Endothelial cell of coronary artery (primary cell): ENCODE measurements around the gene ZNF740. TPM values are rescaled to one million over a fixed set of nuclear protein-coding genes. Genes with fewer than 3 reads are reported as not detected.

ENCODE experiments used
- total RNA-seq: library from RNA; depleted of rRNA; stranded (reverse); fragments of >200 nt; gene quantifications from 2 replicates; pipeline ENCODE4 v1.2.3, GENCODE V29; 2014

Gene ZNF740, protein sequence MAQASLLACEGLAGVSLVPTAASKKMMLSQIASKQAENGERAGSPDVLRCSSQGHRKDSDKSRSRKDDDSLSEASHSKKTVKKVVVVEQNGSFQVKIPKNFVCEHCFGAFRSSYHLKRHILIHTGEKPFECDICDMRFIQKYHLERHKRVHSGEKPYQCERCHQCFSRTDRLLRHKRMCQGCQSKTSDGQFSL
- 13.7 and 14.9 TPM in 2 replicates for total RNA-seq

DNA sequence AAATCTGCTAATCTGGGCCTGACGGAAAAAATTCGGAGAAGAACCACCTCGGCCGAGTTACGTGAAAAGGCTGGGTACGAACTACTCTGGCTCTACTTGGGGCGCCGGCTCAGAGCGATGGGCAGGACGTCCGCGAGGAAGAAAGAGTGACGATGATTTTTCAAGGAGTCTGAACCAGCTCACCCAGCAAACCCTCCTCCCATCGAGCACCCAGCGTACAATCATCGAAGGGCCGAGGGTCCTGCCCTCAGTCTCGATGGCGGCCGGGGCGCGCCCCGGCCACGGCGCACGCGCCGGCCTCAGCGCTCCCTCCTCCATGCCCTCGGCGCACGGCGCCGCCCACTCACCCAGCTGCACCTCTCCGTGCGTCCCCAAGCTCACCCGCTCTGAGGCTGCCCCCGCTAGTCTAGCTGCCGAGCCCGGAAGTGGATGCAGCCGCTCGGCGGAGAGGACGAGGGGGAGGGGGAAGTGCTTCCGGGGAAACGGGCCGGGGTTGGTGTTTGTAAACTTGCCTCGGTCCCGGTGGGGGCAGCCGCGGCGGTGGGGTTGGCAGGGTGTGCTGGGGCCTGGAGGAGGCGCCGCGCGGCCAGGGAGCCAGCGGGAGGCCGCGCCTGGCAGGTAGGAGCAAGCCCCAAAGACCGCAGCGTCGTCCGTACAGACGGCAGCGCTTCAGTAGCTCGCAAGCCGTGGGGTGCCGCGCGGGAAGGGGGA, at the start of gene ZNF740, which contains the start of gene CSAD:
ZNF740 (plus strand) TSS at position 503 of the 711 bp plus-strand sequence. CDS start 1,262 bp downstream, outside the sequence.
CSAD (minus strand) TSS at position 706 of the 711 bp plus-strand sequence. CDS start 7,455 bp downstream, outside the sequence.

DNA sequence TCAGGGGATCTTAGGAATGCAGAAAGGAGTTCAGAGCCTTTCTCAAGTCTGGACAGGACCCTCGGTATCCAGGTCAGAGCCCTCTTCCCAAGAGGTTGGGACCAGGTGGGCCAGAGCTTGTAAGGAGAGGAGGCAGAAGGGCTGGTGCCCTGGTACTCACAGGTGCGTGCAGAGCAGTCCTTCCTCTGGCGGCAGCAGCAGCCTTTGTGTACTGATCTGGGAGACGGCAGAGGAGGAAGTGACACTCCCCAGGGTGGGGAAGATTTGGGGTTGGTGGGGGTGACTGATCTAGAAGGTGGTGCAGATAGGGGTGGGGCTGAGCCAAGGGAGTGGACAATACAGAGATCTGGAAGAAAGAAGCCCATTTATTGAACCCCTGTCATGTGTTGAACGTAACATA, 26.5 kb downstream of the ZNF740 start, which contains the start of gene ITGB7:
ITGB7 (minus strand) TSS at position 210 of the 400 bp plus-strand sequence. CDS start 6,808 bp downstream, outside the sequence.

DNA sequence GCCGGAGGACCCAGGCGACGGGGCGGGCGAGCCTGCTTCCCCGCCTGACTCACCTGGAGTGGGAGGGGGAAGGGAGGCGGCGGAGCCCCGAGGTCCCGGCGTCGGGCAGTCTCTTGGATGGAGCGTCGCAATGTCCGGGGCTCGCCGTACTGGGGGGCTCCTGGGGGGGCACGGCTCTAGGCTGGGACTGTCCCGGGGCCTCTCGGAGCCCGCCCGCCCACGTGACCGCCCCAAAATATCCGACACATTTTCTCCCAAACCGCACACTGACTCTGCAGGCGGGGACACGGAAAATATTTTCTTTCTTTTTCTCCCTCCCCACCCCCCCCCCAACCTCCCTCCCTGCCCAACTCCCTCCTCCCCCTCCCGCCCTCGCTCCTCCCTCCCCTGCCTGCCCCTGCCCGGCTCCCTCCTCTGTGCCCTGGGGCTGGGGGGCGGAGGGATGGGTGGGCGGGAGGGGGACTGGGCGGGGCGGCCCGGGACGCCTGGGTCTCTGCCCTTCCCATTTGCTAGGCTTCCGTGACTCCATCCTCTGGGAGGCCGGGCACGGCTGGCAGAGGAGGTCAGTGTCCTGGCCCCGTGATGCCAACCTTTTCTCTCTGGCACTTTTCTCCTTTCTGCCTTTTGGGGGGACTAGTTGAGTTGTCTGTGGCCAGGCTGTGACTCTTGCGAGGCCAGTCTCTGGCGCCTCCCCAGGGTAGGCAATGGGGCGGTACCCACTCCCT, 51.6 kb downstream of the ZNF740 start, which contains the start of gene RARG:
RARG (minus strand) TSS at position 289 of the 725 bp plus-strand sequence. CDS start 4,664 bp downstream, outside the sequence.

Other genes with a start within 250 kb of the ZNF740 start
- 278 and 369 TPM in 2 replicates for gene KRT18, start 231.6 kb upstream of the ZNF740 start, total RNA-seq
- gene EIF4B, start 174.3 kb upstream of the ZNF740 start, total RNA-seq = 1,037 and 1,365 TPM in 2 replicates
- 19.8 and 33.7 TPM in 2 replicates for gene TNS2, start 130.7 kb upstream of the ZNF740 start, total RNA-seq
- gene SPRYD3, start 101.3 kb upstream of the ZNF740 start, total RNA-seq = 16.6 and 23.3 TPM in 2 replicates
- gene IGFBP6, start 83.1 kb upstream of the ZNF740 start, total RNA-seq = 16.0 and 109 TPM in 2 replicates
- not detected in 2 replicates for gene SOAT2, start 77.2 kb upstream of the ZNF740 start, total RNA-seq
- 3.4 and 5.2 TPM in 2 replicates for gene CSAD, start 203 bp downstream of the ZNF740 start, total RNA-seq
- 0.18 and 0.38 TPM in 2 replicates for gene ITGB7, start 26.5 kb downstream of the ZNF740 start, total RNA-seq
- 4.0 and 8.5 TPM in 2 replicates for gene RARG, start 51.5 kb downstream of the ZNF740 start, total RNA-seq
- 3.6 and 5.9 TPM in 2 replicates for gene ESPL1, start 87.6 kb downstream of the ZNF740 start, total RNA-seq
- gene PFDN5, start 114.8 kb downstream of the ZNF740 start, total RNA-seq = 563 and 625 TPM in 2 replicates
- 40.4 and 45.9 TPM in 2 replicates for gene MYG1, start 119.0 kb downstream of the ZNF740 start, total RNA-seq
- 37.4 and 39.6 TPM in 2 replicates for gene AAAS, start 140.9 kb downstream of the ZNF740 start, total RNA-seq
- gene SP7, start 155.6 kb downstream of the ZNF740 start, total RNA-seq = not detected in 2 replicates
- 21.2 and 28.2 TPM in 2 replicates for gene SP1, start 199.5 kb downstream of the ZNF740 start, total RNA-seq
- gene AMHR2, start 243.1 kb downstream of the ZNF740 start, total RNA-seq = 0.09 TPM in 1 of 2 replicates, not detected in the other